NCI-H510A treated with DMSO at 0.1 percent for 48 hours (cell line): Measurements from ENCODE around the gene RGS9.
"Not testable (repeated sequence)": the region's sequence is repeated elsewhere in the genome, so short reads cannot be mapped to it uniquely, and the experiment has no call there.

Experiments used
- DNase-seq: peaks from one replicate; lab custom pipeline; 2025; lab: John Stamatoyannopoulos, UW

The RGS9 gene

DNA sequence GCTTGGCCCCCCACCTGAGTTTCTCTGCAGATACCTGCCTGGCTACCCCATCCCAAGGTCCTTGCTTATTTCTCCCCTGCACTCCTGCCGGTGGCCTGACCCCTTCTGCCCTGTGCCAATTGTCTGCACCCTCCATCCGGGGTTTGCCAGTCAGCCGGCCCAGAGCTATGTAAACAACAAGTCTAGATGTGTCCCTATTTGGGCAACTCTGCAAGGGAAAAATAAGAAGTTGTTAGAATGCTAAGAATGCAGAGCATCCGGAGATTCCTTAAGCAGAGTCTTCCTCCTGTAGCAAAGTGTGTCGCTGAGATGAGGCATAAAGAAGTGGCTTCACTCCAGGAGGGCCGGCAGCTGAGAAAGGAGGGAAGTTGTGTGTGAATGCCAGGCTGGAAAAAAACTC lies 46.6 kb downstream of the RGS9 start:
- no peak for DNase-seq

DNA sequence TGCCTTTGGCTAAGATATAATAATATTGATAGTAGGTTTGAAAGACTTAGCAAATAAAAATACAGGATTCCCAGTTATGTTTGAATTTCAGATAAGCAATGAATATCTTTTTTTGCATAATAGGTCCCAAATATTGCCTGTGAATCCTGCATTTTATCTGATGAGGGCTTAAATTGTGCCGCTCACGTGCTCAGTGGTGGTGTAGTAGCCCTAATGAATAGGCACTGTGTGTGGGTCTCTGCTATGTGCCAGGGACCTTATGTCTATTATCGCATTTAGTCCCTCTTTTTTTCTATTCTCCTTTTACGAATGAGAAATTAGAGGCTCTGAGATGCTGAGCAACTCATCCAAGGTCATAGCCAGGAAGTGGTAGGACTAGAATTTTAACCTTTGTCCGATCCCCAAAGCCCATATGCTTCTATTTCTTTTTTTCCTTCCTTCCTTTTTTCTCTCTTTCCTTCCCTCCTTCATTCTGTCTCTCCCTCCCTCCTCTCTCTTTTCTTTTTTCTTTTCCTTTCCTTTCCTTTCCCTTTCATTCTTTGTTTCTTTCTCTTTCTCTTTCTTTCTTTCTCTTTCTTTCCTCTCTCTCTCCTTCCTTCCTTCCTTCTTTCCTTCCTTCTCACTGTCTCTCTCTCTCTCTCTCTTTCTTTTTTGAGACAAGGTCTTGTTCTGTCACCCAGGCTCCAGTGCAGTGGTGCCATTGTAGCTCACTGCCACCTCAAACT lies 47.2 kb downstream of the RGS9 start:
- DNase-seq, result no peak

DNA sequence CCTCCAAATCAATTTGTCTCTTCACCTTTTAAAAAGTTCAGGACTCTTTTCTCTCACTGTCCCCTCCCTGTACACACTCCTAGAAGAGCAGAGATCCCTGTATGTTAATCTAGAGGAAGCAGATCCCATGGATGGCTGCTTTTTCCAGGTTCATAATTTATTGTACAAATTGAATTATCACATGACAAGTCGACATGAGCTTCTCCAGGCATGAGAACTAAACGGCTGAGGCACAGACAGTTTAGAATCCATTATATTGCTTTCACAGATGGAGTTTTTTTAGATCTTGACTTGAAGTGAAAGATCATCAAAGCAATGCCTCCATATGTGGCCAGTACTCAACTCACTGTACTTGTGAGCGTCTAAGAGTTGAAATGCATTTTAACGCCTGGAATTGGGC lies 47.9 kb downstream of the RGS9 start:
- no peak for DNase-seq

DNA sequence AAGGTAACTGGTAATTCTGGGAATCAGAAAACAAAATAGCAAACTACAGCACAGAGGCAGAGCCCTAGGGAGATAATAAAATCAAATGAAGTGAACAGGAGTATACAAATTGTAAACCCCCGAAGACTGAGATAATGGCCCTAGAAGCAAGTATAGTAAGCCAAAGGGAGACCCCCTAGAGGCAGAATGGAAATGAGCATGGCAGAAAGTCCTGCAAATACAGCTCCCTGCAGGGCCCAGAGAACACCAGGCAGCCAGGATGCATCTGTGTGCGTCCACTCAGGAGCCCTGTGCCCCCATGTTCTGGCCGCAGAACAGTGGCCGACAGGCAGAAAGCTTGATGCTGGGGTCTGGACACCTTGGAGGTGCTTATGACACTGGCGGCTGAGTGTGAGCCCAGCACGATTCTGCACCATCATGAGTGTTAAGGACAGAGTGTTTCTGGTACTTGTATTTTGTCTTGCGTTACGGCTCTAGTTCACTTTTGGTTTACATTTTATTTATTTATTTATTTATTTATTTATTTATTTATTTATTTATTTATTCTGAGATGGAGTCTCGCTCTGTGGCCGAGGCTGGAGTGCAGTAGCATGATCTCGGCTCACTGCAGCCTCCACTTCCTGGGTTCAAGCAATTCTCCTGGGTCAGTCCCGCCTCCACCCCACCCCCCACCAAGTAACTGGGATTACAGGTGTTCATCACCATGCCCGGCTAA lies 48.7 kb downstream of the RGS9 start:
- no peak for DNase-seq

DNA sequence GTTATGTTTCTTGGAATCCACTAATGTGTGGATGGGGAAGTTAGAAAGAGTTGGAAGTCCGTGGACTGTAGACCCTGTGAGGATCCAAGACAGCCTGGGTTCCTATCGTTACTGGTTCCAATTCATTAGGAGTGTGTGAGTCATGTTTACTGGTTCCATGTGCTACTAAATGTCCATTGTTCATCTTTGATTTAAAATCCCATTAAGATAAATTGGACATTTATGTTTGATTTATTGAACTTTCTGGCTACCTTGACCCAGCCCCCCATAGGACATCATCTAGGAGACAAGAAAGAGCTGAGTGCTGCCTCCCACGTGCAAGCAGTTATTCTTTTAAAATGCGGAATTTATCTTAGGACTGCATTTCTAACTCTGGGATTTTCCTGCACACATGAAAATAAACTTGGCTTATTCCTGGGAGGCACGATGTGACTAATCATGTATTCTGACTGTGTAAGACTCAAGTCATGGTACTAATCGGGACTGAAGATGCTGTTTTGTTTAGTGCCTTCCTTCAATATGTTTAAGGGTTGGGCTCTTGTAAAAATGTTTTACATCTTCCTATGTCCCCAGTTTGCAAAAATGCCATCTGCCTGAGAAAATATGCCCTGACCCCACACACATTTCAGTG lies 53.4 kb downstream of the RGS9 start:
- DNase-seq, result no peak

DNA sequence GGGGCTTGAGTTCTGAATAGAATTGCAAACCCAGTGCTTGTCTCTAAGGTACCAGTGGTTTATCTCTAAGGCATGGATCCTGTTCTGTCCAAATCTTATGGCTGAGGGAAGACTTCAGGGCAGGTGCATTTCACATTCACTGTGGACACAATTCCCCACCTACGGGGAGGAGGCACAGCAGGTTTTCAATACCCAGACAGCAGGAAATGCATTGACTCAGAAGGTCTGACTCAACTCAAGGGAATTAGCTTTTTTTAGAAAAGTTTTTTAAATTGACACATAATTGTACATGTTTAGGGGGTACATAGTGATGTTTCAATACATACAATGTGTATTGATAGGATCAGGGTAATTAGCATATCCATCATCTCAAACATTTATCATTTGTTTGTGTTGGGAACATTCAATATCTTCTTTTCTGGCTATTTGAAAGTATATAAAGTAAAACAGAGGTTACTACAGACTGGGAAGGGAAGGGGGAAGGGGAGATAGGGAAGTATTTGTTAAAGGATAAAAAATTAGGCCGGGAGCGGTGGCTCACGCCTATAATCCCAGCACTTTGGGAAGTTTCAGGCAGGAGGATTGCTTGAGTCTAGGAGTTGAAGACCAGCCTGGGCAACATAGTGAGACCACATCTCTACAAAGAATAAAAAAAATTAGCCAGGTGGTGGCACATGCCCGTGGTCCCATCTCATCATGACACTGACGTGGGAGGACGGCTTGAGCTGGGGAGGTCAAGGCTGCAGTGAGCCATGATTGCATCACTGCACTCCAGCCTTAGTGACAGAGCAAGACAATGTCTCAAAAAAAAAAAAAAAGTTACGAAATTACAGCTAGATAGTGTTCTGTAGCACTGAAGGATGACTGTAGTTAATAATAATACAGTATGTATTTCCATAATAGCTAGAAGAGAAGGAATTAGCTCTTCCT lies 54.9 kb downstream of the RGS9 start:
- no peak for DNase-seq

DNA sequence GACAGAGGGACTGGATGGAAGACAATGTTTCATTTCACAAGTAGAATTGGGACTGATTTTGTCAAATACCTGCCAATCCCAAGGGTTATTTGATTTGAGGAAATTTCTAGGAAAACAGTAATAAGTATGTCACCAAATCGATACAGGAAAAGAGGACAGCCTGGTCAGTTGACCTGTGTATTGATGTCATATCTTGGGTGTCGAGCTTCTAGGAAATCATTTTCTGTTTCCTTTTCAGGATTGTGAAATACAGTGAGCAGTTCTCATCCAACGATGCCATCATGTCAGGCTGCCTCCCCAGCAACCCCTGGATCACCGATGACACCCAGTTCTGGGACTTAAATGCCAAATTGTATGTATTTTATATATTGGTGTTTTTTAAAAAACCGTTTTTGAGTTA lies 56.1 kb downstream of the RGS9 start:
- DNase-seq, result no peak

DNA sequence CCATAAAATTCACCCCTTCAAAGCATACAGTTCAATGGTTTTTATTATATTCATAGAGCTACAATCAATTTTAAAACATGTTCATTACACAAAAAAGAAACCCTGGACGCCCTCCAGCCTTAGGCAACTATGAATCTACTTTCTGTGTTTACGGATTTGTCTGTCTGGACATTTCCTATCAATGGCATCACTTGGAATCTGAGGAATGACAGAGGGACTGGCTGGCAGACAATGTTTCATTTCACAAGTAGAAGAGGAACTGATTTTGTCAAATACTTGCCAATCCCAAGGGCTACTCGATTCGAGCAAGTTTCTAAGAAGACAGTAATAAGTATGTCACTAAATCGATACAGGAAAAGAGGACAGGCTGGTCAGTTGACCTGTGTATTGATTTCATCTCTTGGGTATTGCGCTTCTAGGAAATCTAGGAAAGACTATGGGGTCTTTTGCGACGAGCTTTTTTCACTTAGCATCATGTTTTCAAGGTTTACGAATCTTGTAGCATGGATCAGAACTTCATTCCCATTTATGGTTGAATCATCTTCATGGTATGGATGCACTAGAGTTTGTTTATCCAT lies 56.6 kb downstream of the RGS9 start:
- no peak for DNase-seq

DNA sequence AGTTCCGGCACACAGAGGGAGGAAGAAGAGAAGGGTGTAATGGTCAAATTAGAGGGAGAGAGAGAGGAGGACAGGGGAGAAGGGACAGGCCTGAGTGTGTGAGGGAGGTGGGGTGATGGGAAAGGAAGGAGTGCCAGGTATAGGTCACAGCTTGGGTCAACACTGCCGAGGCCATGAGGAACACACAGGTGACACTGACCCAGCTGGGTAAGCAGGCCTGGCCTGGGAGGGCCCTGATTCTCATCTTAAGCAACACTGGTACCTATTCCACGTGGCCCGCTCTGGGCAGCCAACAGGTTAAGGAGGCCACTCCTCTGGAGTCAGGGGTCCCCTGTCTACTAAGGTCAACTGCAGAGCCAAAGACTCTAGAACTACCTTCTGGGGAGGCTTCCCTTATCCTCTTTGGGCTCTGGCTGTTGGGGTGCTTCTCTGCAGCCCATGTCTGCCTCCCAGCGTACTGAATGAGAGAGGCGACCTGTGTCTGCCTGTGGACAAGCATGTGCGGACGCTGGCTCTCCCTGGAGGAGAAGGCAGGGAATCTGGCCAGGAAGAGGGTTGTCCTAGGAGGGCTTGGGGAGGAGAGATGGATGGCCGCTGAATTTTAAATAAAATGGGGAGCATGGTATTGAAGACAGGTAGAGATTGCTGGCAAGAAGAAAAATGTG lies 57.6 kb downstream of the RGS9 start:
- DNase-seq, result no peak

DNA sequence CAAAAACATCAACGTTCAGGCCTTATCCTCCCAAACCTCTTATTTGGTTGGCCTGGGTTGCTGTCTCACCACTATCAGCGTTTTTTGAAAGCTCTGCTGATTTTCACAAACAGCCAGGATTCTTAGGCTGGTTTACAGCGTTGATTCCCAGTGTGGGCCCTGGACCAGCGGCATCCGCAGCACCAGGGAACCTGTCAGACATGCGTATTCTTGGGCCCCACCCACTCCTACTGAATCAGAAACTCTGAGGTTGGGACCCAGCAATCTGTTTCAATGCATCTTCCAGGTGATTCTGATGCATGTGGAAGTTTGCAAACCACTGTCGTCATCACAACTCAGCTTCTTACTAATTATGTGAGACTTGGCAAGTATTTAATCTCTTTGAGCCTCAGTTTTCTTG lies 58.5 kb downstream of the RGS9 start:
- DNase-seq, result no peak

DNA sequence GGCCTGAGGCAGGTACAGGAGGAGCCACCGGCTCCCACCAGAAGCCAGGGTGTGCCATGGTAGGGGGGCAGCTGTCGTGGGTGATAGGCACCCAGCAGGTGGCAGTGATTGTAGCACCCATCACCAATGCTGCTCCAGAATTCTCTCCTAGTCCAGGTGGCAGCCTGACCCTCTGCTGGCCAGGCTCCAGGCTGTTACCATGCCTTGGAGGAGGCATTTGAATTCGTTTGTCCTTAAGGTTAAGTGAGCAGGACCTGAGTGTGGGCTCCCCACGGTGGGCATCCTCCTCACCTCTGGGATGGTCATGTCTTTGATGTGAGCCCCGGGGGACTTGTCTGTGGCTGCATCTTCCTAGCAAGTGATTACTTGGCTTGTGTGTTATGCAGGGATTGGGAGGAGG lies 59.4 kb downstream of the RGS9 start:
- no peak for DNase-seq

DNA sequence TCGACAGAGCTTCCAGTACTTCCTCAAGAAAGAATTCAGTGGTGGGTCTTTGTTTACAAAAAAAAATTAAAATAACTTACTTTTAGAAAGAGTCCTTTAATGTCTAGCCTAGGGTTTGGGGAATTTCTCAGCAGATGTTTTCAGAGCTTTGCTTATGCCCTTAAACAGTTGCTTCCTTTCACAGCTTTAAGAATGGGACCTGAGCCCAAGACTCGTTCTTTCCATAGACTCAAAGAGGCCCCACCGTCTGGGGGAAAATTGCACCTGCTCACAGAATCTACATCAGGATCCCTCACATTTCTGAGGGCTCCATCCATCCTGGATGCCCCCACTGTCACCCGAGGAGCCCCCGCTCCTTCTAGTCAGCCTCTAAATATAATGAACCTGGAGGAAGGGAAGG lies 60.0 kb downstream of the RGS9 start:
- no peak for DNase-seq

DNA sequence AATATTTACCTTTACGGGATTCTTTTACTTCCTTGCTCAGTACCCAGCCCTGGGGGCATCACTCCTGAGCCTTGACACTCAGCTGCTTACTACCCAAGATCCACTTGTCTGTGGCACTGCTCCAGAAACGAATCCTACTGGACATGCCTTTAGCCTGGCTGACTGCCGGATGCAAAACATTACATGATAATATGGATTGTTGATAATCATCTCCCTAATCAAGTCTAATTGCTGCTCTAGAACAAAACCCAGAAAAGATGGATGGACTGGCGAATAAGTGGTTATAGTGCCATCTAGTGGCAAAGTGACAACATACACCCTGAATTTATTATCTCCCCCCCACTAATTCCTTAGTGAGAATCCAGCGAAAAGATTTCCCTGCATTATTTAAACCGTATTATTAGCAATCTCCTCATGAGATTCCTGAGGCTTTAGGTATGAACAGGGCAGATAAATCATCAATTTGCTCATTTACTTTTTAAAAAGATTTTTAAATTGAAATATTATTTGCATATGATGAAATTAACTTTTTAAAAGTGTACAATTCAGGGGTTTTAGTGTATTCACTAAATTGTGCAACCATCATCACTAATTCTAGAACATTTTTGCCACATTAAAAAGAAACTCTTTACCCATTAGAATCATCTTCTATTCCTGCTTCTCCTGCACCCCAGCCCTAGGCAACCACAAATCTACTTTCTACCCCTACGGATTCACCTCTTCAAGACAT lies 61.6 kb downstream of the RGS9 start:
- peak; percentile 90 for DNase-seq

DNA sequence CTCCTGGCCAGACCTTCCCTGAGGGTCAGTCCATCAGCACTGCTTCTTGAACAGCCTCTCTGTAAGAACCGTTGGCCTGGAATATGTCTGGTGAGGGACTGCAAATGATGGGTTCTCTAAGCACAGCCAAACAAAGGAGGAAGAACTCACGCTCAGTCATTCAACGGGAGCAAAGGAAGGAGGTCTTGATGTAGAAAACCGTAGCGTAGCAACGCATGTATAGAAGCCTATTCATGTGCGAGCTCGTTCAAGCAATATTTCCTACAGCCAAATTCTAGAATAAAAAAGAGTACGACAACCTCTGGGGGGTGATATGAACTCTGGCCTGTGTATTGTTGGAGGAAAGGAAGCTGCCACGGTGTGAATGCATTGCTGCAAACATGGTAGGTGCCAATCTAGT lies 64.2 kb downstream of the RGS9 start:
- no peak for DNase-seq

DNA sequence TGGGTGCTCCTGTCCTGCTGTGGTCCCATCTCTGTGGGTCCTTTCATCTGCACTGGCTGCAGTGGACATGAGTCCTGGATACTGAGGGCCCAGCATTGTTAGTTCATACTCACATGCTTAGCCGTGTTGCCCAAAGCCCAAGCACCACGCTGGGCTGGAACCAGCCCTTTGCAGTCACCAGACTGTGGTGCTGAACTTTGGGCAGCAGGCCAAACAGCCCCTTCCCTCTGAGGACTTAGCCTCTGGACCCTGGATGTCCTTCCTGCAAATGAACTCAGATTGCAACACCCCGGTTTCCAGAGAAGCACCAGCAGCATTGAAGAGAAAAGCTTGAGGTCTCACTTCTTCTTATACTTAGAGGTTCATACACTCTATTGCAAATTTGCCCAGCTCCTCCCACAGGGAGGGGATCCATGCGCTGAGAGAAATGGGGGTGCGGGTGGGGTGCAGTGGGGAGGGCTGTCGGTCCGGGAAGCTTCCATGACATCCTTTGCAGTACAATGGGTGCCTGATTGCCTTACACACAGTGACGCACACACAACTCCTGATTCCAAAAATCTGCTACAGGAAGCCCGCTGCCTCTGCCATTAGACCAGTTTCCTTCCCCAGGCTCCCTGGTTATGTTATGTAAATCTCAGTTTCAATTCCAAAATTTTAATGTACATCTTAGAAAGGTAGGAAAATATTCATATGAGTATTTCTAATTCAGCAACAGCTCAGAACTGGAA lies 65.8 kb downstream of the RGS9 start:
- no peak for DNase-seq

DNA sequence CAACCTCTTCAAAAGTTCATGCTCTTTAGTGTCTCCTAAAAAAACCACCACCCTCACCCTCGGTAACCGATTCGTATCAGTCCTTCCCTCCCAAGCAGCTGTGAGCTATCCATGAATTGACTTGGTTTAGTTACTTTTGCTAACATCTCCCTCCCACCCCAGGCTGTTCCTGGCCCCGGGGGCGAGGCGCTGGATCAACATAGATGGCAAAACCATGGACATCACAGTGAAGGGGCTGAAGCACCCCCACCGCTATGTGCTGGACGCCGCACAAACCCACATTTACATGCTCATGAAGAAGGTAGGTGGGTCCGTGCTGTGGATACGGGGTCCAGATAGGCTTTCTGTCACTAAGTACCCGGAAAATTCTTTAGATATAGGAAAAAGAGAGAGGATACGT lies 66.8 kb downstream of the RGS9 start:
- DNase-seq, result no peak

DNA sequence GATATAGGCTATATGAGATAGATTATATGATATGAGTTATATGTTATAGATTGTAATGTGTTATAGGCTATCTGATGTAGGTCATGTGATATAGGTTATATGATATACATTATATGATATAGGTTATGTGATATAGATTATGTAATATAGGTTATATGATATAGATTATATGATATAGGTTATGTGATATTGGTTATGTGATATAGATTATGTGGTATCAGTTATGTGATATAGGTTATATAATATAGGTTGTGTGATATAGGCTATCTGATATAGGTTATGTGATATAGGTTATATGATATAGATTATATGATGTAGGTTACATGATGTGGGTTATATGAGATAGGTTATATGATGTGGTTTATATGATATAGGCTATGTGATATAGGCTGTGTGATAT lies 68.5 kb downstream of the RGS9 start:
- no peak for DNase-seq

DNA sequence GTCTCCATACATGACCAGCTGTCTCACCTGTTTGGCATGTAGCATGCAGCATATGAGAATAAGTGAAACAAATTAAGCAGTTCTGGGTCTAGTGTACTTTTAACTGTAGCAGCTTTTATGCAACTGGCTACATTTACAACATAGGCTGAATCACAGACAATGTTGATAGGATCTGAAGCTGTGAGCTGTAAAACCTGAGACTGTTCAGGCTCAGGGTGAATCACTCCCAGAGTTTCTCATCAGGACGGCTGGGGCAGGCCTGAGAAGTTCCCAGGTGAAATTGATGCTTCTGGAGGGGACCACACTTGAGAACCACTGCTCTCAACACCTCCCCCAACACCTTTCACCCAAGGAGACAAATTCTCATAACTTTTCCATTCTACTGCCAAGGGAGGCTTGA lies 70.3 kb downstream of the RGS9 start:
- DNase-seq, result not testable (repeated sequence)

DNA sequence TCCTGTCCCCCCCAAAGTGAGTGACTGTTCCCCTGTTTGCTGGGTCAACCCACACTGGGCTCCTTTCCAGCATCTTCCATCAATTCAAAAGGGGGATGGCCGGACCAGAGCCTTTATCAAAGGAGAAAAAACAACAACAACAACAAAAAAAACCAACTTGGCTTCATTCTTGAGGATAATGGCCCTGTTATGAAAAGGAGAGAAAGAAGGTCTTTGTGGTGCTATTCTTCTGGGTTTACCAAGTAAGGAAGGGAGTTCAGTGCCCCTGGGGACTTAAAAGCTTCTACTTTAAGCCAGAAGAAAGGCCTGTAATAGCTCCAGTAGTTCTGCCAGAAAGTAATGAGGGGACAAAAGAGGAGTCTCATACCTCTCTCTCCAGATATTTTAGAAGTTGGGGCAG lies 71.5 kb downstream of the RGS9 start:
- no peak for DNase-seq

DNA sequence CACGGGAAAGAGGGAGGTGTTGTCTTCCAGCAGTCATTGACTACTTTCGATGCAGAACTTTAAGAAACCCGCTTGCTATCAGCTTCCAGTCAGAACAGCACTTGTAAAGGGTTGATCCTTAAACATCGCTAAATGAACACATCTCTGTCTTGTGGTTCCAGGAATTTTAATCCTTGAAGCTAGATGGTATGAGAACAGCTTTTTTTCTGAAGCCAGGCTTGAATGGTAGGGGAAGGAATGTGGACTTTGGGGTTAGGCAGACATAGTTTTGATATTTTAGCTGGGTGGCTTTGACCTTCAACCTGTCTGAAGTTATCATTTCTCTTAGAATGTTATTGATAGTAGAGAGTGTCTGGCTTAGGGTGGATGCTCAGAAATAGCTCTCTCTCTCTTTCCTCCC lies 81.1 kb downstream of the RGS9 start:
- DNase-seq, result no peak
